K562 (cell line): Measurements from ENCODE around the gene CAPZB. TPM values are rescaled to one million over a fixed set of nuclear protein-coding genes. Genes with fewer than 3 reads are reported as not detected.
A peak's percentile ranks its signal among the peaks of the same experiment; 100 is the strongest.

ENCODE experiments used
- ATAC-seq: fragments of 200-7000 bp; cut with Tn5 transposase; 3 replicates; pipeline ENCODE4 v1.9.1; 2020; ENCODE audit warnings: moderate library complexity
- BruUV-seq: library from RNA; stranded (reverse); fragments of 400-500 nt; replicated peaks from 2 replicates; lab custom pipeline; 2021; lab: Mats Ljungman, UMichigan
- CTCF ChIA-PET: fragments of 300-600 bp; formaldehyde crosslinking; extraction: SDS; loops from one replicate; lab custom pipeline; 2021; ENCODE audit warnings: low intra/inter-chr PET ratio; lab: Yijun Ruan, JAX
- POLR2A ChIA-PET: fragments of 300-600, 350-650 bp; sonication (Branson Sonifier 250); formaldehyde crosslinking; extraction: SDS; loops from one replicate; lab custom pipeline; 2021; ENCODE audit warnings: antibody characterized with exemption, inconsistent platforms; lab: Yijun Ruan, JAX
- DNase-seq, 4 experiments: peaks; one replicate each; pipeline versions ENCODE4 v3.0.0 to v3.0.0-alpha.2; 2011 to 2018; ENCODE audit warnings: low spot score in 3 of 4, mixed read lengths in 3 of 4; ENCODE audit errors: extremely low read depth in 1 of 4
- FAIRE-seq: peaks from 2 replicates; lab custom pipeline; 2011; peaks lifted over from hg19 to GRCh38; lab: Jason Lieb, UNC
- H2AFZ ChIP-seq: 2 replicates; pipeline ENCODE4 v1.6.0; 2011; ENCODE audit warnings: low read depth, low read length, control low read depth, inconsistent platforms
- H3K27ac ChIP-seq: fragments of 200-600 bp; 3 replicates; pipeline ENCODE4 v1.8.0; 2011; ENCODE audit warnings: low read depth, mild to moderate bottlenecking, control low read depth, inconsistent platforms, low read length, moderate library complexity, mixed read lengths; ENCODE audit errors: extremely low read depth
- H3K27me3 ChIP-seq, 2 experiments: fragments of 300-600 bp in 1 of 2; 2 replicates in 1 of 2; 3 replicates in 1 of 2; pipeline versions ENCODE4 v1.6.0 to v1.8.0; 2011; ENCODE audit warnings: inconsistent platforms in 2 of 2, low read length in 2 of 2, mild to moderate bottlenecking in 1 of 2, mixed read lengths in 1 of 2, moderate library complexity in 1 of 2; ENCODE audit not compliant: control insufficient read depth in 2 of 2, insufficient read depth in 2 of 2
- H3K36me3 ChIP-seq: fragments of 300-600 bp; 3 replicates; pipeline ENCODE4 v1.8.0; 2011; ENCODE audit warnings: mild to moderate bottlenecking, low read length, inconsistent platforms; ENCODE audit not compliant: control insufficient read depth, insufficient read depth
- H3K4me1 ChIP-seq, 2 experiments: fragments of 200-600 bp in 1 of 2; replicated peaks in 1 of 2; 2 replicates in 1 of 2; 3 replicates in 1 of 2; pipeline versions ENCODE4 v1.5.1 to v1.8.0; 2011; ENCODE audit warnings: inconsistent platforms in 2 of 2, low read length in 2 of 2, mild to moderate bottlenecking in 1 of 2, mixed read lengths in 1 of 2, moderate library complexity in 1 of 2; ENCODE audit not compliant: control insufficient read depth in 2 of 2, insufficient read depth in 2 of 2
- H3K4me2 ChIP-seq: 2 replicates; pipeline ENCODE4 v1.6.1; 2011; ENCODE audit warnings: low read length, control low read depth, inconsistent platforms, mixed read lengths; ENCODE audit not compliant: insufficient read depth
- H3K4me3 ChIP-seq: fragments of 200-600 bp; sonication (generic), shearing (Covaris generic); 2 replicates; pipeline ENCODE4 v1.5.1; 2016; ENCODE audit warnings: control low read depth, inconsistent platforms
- H3K79me2 ChIP-seq: fragments of 200-600 bp; 3 replicates; pipeline ENCODE4 v1.8.0; 2011; ENCODE audit warnings: low read length, inconsistent platforms; ENCODE audit not compliant: control insufficient read depth, insufficient read depth
- H3K9ac ChIP-seq, 2 experiments: 2 replicates each; pipeline versions ENCODE4 v1.6.0 to v1.6.1; 2011; ENCODE audit warnings: low read depth in 2 of 2, low read length in 2 of 2, control low read depth in 1 of 2, inconsistent platforms in 1 of 2, mild to moderate bottlenecking in 1 of 2, mixed read lengths in 1 of 2; ENCODE audit not compliant: insufficient read depth in 1 of 2
- H3K9me1 ChIP-seq: one replicate; pipeline ENCODE4 v1.6.0; 2011; ENCODE audit warnings: inconsistent platforms, mild to moderate bottlenecking, low read length, moderate library complexity; ENCODE audit not compliant: control insufficient read depth, insufficient read depth
- H3K9me3 ChIP-seq: replicated peaks from 2 replicates; pipeline ENCODE4 v1.5.1; 2011; ENCODE audit warnings: low read depth, low read length, inconsistent platforms; ENCODE audit not compliant: control insufficient read depth, insufficient read depth
- H4K20me1 ChIP-seq: replicated peaks from 2 replicates; pipeline ENCODE4 v1.6.1; 2011; ENCODE audit warnings: low read length, inconsistent platforms, mixed read lengths; ENCODE audit not compliant: control insufficient read depth, insufficient read depth
- BCOR ChIP-seq: fragments of 450-650 bp; IDR thresholded peaks from 2 replicates; pipeline ENCODE4 v1.6.1; 2016
- GABPA ChIP-seq: fragments of 200-800 bp; sonication (Bioruptor generic); conservative IDR thresholded peaks from 2 replicates; pipeline ENCODE4 v1.6.1; 2016; ENCODE audit warnings: low read depth, missing genetic modification characterization, missing compliant biosample characterization
- RBBP5 ChIP-seq: fragments of 200-600 bp; sonication (generic); IDR thresholded peaks from 2 replicates; pipeline ENCODE4 v1.6.1; 2012; ENCODE audit warnings: borderline replicate concordance, mild to moderate bottlenecking, low read length, control low read depth, inconsistent platforms; ENCODE audit not compliant: insufficient read depth, poor library complexity, severe bottlenecking
- RBM25 ChIP-seq: fragments of 200-400 bp; formaldehyde crosslinking; IDR thresholded peaks from 2 replicates; pipeline ENCODE4 v1.6.1; 2018; ENCODE audit warnings: low read length, low read depth, moderate library complexity; ENCODE audit not compliant: severe bottlenecking
- SIN3B ChIP-seq: fragments of 450-650 bp; IDR thresholded peaks from 2 replicates; pipeline ENCODE4 v1.6.1; 2017; ENCODE audit warnings: low read depth, mild to moderate bottlenecking, moderate library complexity
- ZFP36 ChIP-seq: fragments of 150-350 bp; IDR thresholded peaks from 2 replicates; pipeline ENCODE4 v1.6.1; 2018; ENCODE audit warnings: low read length, low read depth; ENCODE audit not compliant: partially characterized antibody
- ZNF316 ChIP-seq: fragments of 450-650 bp; IDR thresholded peaks from 2 replicates; pipeline ENCODE4 v1.6.1; 2016
- WGBS: fragments of 100-300 bp; shearing (Covaris generic); methylation state at CpG from one replicate; pipeline ENCODE4 v1.1.6; 2016; ENCODE audit warnings: low coverage, mixed read lengths; ENCODE audit not compliant: insufficient coverage; ENCODE audit errors: missing lambda C conversion rate; 5-methylcytosine and 5-hydroxymethylcytosine counted together
- in situ Hi-C: fragments of 300-500 bp; cut with MboI; formaldehyde crosslinking; loops from 4 replicates; pipeline ENCODE4 v1.15.0; 2018; ENCODE audit warnings: inconsistent platforms, mixed read lengths
- intact Hi-C: fragments of 100-400 bp; cut with micrococcal nuclease; formaldehyde crosslinking; loops from 2 replicates; pipeline ENCODE4 v1.14.2; 2022
- polyA plus RNA-seq, 8 experiments: library from polyadenylated mRNA; depleted of rRNA in 4 of 8; stranded (reverse) in 5 of 8; unstranded in 3 of 8; fragments of >200 nt; fragmentation: Nextera tagmentation in 2 of 8; fragmentation: Illumina TruSeq in 1 of 8; extraction: Ambion mirVana in 2 of 8; extraction: Trizol in 1 of 8; gene quantifications; 2 replicates each; pipeline versions ENCODE4 v1.2.1 to v1.2.3, GENCODE V29; 2011 to 2014; ENCODE audit warnings: inconsistent platforms in 1 of 8, missing spikeins in 1 of 8
- total RNA-seq, 7 experiments: library from RNA; depleted of rRNA in 6 of 7; stranded (reverse); fragments of >200 nt in 6 of 7; fragmentation: Illumina TruSeq in 2 of 7; extraction: Trizol in 2 of 7; gene quantifications; 2 replicates each; pipeline versions ENCODE4 v1.2.1 to v1.2.3, GENCODE V29; 2011 to 2021; ENCODE audit warnings: low replicate concordance in 1 of 7

Gene CAPZB
- total and polyA plus RNA-seq, 9 of the 15 experiments (the other 6 are each of a cell fraction or from before 2014, with no cell fraction given): 57.6 to 297 (median 125) TPM

- POLR2A ChIA-PET: interaction anchor here (0.8 kb wide), 1 partner anchor 191 kb away, joined by 5 read pairs; no protein-coding TSS in a partner anchor
- peaks cover 14 to 20% of the 10 kb centered on the region in 2 experiments for H3K4me1 ChIP-seq
- peaks cover 79% of the 10 kb centered on the region for H3K79me2 ChIP-seq
- 71% methylated on average over 13 of the region's 13 CpGs for WGBS
- H3K9me3 ChIP-seq: no peaks in the 10 kb centered on the region
- no peak overlapping the region for H3K4me3 ChIP-seq
- no peak for FAIRE-seq
- in situ Hi-C loops: no loop called here
- peaks cover 40% of the 10 kb centered on the region for H4K20me1 ChIP-seq
- H3K36me3 ChIP-seq: peaks cover 35% of the 10 kb centered on the region
- CTCF ChIA-PET: no interaction called here
- intact Hi-C loops: no loop called here
- no peak overlapping the region for H3K9ac ChIP-seq
- H3K27ac ChIP-seq: no peak overlapping the region
- no TSS peak for BruUV-seq
- no peak for DNase-seq
- no peak for ATAC-seq
- no peak overlapping the region for H3K4me2 ChIP-seq
- no peak for TF ChIP-seq ZNF316
- no peak for TF ChIP-seq GABPA (tag)
- TF ChIP-seq RBBP5: peak; percentile 4
- no peak for TF ChIP-seq SIN3B
- TF ChIP-seq RBM25: peak; percentile 76
- peak; percentile 59 for TF ChIP-seq ZFP36
- TF ChIP-seq BCOR: 0 out of 2 replicates have a peak, but pooled peaks have one; percentile 33
- TF ChIP-seq, all 486 proteins: peak for 4
- H3K9me1 ChIP-seq: no peaks in the 10 kb centered on the region
- no peaks in the 10 kb centered on the region for H3K27me3 ChIP-seq
- H2AFZ ChIP-seq: no peak overlapping the region
Measured at GRCh38 chr1:19435851-19436455, 49.4 kb downstream of the CAPZB start.
